SKM-1 treated with dmso at 0.1 percent for 144 hours (cell line): ENCODE results near the gene UBASH3B.
A peak's percentile ranks its signal among the peaks of the same experiment; 100 is the strongest.

Experiments
- DNase-seq: peaks from one replicate; lab custom pipeline; 2025; ENCODE audit not compliant: unreplicated experiment; lab: John Stamatoyannopoulos, UW

Gene UBASH3B

DNA sequence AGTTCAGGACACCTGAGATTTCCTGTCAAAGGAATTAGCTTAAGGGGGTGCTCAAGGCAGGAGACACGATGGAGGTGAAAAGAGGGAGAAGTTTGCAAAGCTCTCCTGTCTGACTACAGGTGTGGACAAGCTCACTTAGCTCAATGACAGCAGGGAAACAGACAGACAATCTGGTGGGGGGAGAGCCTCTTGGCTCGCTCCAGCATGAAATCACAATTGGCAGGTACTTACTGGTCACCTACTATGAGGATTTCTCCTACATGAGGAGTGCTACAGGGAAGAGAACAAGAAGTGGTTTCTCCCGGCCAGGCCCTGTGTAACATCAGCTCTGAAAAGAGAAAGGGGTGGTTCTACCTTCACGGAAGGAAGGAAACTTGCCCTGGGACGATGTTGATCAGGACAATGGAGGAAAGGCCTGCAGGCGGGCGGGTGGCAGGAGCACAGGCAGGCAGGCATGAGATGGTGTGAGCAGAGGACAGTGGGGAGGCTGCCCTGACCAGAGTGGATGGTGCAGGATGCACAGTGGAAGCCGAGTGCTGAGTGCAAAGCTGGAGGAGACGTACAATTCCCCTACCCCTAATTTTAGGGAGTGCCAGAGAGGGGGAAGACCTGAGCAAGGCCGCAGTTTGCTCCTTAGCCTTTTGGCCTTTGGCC, 124.9 kb downstream of the UBASH3B start:
- DNase-seq, result no peak

GRCh38 chr11:122781378-122782195, 126.1 kb downstream of the UBASH3B start:
- peak; percentile 52 for DNase-seq

DNA sequence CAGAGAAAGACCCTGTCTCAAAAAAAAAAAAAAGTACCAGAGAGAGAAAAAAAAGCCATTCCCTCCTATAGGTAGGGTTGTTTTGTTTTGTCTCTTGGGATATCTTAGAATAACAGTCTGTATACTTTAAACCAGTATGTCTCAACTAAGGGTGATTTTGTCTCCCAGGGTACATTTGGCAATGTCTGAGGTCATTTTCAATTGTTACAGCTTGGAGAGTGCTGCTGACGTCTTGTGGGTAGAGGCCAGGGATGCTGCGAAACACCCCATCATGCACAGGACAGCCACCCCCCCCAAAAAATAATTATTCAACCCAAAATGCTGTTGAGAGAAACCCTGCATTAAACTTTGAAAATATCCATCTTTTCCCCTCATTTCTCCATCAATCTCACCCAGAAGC, 126.7 kb downstream of the UBASH3B start:
- no peak for DNase-seq

GRCh38 chr11:122784325-122784955, 128.9 kb downstream of the UBASH3B start:
- no peak for DNase-seq

GRCh38 chr11:122785031-122785541, 129.6 kb downstream of the UBASH3B start:
- no peak for DNase-seq

- no peak for DNase-seq
Observed at GRCh38 chr11:122786896-122787295, 131.4 kb downstream of the UBASH3B start.

DNA sequence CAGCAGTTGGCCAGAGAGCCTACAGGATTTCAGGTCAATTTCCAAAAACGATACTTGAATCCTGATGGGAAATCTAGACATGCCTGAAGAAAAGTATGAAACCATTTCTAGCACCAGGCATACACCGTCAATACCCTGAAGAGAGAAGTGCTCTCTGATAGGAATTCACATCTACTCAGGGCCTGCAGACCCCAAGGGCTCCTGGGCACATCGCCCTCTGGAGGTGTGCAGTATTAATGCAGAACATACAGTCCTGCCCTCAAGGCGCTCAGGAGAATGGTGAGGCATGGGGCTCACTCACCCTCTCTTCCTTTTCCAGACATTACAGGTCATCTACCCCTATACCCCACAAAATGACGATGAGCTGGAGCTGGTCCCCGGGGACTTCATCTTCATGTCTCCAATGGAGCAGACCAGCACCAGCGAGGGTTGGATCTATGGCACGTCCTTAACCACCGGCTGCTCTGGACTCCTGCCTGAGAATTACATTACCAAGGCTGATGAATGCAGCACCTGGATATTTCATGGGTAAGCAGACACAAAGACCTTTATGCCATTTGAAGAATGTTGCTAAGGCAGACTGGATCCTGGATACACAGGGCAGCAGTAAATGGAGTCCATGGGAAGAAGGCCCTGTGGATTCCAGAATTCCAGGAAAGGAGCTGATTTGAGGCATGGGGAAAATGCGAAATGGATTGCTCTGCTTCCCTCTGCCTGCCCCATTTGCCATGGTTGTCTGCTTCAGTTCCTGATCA, 133.4 kb downstream of the UBASH3B start:
- DNase-seq, result no peak

DNA sequence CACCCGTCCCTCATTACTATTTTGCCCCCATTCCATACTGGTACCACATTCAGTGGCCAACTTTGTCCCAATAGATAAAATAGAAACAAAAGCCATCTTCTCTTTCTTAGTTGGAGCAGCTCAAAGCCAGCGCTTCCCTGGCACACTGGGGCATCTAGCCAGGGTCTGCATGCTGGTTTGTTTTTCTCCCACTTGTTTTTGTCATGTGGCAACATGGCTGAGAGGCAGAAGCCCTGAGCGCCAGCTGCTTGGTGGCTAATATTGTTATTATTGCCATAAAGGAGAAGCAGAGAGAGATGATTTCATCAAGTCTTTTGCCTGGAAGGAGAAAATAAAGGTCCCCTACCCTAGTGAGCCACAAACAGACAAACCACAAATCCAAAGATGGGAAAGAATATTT, 134.4 kb downstream of the UBASH3B start:
- DNase-seq, result no peak

GRCh38 chr11:122791411-122791810, 135.9 kb downstream of the UBASH3B start:
- DNase-seq, result no peak

- no peak for DNase-seq
Observed at GRCh38 chr11:122791836-122792235, 136.3 kb downstream of the UBASH3B start.

DNA sequence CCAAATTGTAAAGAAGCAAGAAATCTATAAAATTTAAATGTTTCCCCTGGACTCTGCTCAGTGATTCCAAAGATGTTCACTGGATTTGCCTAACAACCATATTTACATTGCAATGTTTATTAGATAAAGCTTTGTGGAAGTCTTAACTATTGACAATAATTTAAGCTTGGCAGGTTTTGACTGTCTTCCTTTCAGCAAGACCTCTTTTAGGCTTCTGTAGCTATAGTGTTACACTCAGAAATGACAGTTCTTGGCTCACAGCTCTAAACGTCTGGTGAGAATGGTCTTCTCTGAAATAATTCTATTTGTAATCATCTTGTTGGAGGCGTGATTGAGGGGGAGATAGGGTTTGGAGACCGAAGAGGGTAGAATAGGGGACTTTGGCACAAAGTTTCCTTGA, 138.0 kb downstream of the UBASH3B start:
- no peak for DNase-seq

- no peak for DNase-seq
Observed at GRCh38 chr11:122795307-122795706, 139.8 kb downstream of the UBASH3B start.

DNA sequence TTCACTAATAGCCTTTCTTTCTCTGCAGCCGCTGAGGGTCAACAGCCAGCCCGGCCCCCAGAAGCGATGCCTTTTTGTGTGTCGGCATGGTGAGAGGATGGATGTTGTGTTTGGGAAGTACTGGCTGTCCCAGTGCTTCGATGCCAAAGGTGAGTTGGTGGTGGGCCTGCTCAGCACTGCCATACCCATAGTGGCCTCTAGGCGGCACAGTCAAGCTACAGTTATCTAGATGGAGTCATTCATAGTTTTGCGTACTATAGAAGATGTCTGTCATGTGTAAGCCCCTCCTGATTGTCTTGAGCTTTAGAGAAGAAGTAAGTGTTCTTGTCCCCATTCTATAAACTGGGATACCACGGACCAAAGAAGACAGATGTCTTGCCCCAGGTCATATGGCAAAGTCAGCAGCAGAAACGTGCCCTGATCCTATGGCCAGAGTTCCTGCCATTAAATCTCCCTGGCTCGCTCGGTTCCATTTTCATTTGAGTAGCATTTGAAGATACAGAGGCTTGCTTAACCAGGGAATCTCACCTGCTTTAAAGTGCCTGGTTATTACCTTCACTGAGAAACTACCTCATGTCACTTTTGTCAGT, 140.7 kb downstream of the UBASH3B start:
- DNase-seq, result peak; percentile 56

DNA sequence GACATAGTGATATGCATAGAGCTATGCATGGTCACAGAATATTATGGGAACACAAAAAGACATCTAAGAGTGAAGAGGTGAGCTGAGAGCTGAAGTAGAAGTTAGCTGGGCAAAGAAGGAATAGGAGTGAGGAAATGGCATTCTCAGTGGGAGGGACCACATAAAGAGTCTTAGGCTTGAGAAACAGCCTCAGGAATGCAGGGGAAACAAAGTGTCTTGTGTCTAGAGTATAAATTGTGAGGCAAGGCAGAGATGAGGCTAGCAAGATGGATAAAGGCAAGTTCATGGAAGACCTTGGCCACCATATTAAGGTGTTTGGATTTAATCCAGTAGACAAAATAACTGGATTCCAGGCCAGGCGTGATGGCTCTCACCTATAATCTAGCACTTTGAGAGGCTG, 142.1 kb downstream of the UBASH3B start:
- no peak for DNase-seq

GRCh38 chr11:122799406-122800105, 144.0 kb downstream of the UBASH3B start:
- DNase-seq, result no peak

GRCh38 chr11:122802876-122803275, 147.4 kb downstream of the UBASH3B start:
- no peak for DNase-seq

GRCh38 chr11:122803306-122803705, 147.8 kb downstream of the UBASH3B start:
- DNase-seq, result no peak

DNA sequence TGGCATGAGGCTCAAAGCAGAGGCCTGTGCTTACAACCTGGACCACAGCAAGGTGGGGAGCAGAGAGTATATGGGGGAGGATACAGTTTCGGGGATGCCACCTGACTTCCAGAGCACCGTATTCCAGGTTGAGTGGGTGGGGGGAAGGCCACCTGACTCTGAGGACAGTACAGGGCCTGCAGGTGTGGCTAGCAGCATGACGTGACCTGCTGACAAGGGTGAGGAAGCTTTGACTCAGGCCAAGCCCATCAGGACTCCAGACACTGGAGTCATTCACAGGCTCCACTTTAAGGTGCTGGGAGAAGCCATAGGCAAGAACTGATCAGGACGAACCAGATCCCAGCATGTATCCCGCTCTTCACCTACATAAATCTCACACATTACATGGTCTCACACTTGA, 148.2 kb downstream of the UBASH3B start:
- no peak for DNase-seq

DNA sequence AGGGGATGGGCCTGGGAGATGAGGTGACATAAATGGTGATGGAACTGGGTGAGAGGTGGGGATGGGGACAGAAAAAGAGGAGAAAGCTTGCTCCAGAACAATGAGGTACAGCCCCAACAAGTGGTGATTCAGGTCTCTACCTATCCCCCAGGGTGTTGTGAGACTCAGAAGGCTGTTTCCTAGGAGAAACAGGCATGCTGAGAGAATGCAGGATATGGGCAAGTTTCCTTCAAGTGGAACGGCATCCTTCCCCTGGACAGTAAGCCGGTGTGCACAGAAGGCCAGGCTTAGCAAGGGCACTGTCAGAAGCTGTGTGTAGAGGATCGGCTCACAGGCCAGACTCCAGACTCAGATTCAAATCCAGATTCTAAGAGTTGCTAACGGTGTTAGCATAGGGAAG, 148.6 kb downstream of the UBASH3B start:
- DNase-seq, result no peak

DNA sequence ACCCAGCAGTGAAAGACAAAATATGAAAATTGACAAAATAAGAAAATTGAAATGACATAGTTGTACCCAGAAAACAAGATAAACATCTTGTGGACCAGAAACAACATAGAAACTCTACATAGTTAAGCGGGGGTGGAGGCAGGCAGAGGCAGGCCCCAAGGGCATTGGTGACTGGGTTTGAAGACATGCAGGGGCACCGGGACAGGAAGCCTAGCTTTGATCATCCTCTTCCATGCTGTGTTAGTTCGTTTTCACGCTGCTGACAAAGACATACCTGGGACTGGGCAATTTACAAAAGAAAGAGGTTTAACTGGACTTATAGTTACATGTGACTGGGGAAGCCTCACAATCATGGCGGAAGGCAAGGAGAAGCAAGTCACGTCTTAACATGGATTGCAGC, 149.3 kb downstream of the UBASH3B start:
- DNase-seq, result no peak
